HG03159 (cell line): ENCODE data around the gene NCAM2.
"Not testable (repeated sequence)": the region's sequence is repeated elsewhere in the genome, so short reads cannot be mapped to it uniquely, and the experiment has no call there.

ENCODE experiments used
- ATAC-seq: cut with Tn5 transposase; IDR thresholded peaks from one replicate; pipeline ENCODE4 v1.9.1; 2021; ENCODE audit warnings: mild to moderate bottlenecking, moderate library complexity; ENCODE audit not compliant: unreplicated experiment

Gene NCAM2

DNA sequence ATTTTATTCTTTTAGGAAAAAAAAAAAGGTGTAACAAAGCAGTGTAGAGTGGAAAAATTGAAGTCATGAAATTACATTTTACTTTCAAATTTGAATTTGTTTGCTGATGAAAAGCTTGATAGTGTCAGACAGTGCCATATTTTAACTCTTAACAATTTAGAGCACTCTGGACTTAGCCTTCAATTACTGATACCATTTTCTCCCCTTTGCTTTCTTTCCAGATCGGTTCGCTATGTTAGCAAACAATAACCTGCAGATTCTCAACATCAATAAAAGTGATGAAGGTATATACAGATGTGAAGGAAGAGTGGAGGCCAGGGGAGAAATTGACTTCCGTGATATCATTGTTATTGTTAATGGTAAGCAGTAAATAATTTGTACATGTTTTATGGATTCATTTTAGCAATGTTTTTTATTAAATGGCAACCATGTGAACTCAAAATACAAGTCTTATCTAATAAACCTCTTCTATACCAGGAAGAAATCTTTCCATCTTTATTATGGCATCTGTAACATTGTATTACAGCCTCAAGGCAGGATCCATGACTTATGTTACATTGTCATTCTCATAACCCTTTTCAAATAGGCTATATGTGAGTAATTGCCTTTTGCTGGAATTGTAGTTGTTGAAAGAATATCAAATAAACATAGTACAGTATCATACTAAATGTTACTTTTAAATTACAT is 293.8 kb downstream of the NCAM2 start:
- no peak for ATAC-seq

DNA sequence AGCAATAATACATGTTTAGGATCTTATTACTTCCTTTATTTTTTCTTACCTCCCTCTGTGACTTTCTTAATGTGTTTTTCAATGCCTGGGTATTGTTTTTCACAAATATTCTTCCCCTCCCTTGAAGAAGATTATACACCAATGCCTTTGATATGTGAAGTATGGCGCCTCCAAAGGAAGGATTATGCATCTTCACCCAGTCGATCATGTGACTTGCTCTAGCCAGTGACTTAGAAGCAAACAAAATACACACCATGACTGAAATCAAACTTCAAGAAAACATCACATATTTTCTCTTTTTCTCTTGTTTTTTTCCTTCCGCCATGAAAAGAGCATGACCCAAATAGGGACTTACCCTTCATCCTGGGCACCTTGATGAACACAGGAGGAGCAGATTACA is 297.1 kb downstream of the NCAM2 start:
- ATAC-seq, result no peak

DNA sequence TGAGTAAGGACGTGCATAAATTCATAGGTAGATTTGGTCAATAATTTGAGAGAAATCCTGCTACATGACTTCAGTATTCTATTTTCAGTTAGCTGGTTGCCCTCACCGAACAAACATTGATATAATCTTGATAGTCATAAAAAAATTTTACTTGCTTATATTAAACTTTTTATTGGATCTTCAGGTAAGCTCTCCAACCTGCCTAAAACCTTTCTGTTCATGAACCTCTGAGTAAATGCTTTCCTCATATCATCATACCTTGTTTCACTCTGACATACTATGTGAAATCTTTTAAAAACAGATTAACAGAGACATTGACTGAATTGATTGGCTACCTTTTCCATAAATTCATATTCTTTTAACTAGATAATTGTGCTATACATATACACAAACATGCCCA is 299.0 kb downstream of the NCAM2 start:
- no peak for ATAC-seq

DNA sequence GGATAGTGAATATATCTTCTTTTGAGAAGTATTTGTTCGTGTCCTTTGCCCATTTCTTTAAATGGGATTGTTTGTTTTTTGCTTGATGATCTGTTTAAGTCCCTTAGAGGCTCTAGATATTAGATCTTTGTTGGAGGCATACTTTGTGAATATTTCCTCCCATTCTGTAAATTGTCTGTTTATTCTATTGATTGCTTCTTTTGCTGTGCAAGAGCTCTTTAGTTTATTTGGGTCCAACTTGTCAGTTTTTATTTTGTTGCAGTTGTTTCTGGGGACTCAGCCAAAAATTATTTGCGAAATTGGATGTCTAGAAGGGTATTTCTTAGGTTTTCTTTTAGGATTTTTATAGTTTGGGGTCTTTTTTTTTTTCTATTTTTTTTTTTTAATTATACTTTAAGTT is 302.8 kb downstream of the NCAM2 start:
- no peak for ATAC-seq

DNA sequence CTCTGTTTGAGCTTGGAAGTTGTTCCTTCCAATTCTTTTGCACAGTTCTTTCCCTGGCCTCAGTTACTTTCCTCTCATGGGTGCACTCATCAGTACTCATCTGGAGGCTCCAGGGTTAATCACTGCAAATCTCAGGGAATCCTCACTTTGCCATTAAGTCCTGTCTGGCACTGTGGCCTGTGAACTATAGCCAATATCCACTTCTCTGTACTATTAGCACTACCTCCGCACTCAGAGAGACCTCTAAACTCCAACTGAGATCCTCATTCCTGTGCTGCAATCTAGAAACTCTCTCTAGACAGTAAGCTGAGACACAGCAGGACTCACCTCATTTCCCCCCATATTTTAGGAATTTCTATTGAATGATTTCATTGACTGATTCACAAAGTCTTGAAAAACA is 311.3 kb downstream of the NCAM2 start:
- no peak for ATAC-seq

DNA sequence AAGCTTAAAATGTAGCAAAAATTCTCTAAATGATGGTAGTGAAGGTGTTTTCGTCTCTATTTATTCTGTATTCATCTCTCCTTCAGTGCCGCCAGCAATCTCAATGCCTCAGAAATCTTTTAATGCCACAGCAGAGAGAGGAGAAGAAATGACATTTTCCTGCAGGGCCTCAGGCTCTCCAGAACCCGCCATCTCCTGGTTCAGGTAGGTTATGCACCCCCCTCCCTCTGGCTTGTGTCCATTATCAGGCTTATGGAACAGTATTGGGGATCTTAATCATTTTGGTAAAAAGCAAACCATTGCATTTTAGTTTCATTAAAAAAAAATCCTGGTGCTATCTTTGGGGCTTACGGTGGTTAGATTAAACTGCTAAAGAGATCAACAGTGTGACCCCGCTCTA is 326.1 kb downstream of the NCAM2 start:
- no peak for ATAC-seq

DNA sequence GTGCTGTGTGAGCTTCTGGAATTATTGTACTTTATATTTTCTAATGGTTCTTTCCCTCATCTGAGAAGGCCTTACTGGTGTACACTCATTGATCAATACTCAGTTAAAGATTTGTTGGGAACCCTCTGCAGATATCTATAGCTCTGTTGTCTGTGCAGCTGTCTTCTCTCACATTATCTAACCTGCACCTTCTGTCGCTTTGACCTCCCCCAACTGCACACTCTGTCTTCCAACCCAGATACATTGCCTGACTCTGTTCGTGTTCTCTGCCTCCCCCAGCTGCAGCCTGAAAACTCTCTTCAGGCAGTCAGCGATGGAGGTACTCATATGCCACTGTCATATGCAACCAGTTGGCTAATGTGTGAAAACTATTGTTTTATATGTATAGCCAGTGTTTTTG is 334.3 kb downstream of the NCAM2 start:
- no peak for ATAC-seq

DNA sequence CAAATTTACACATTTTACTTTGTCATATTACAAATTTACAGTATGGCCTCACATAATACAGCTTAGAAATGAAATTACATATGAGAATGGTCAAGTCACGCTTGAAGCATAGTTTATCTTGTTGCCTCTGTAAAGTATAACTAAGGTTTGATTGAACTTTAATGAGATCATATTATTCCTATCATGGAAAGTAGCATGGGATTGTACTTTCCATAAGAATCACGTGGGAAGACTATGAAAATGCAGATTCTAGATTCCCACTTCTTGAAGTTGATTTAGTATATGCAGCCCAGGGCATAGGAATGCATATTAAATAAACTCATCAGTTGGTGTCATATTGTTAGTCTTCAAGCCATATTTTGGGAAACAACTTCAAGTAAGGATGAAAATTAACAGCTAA is 342.8 kb downstream of the NCAM2 start:
- ATAC-seq, result no peak

DNA sequence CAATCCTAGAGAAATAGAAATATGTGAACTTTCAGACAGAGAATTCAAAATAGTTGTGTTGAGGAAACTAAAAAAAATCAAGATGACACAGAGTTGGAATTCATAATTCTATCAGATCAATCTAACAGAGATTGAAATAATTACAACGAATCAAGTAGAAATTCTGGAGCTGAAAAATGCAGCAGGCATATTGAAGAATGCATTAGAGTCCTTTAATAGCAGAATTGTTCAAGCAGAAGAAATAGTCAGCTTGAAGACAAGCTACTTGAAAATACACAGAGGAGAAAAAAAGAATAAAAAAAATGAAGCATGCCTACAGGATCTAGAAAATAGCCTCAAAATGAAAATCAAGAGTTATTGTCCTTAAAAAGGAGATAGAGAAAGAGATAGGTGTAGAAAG is 347.1 kb downstream of the NCAM2 start:
- ATAC-seq, result no peak

DNA sequence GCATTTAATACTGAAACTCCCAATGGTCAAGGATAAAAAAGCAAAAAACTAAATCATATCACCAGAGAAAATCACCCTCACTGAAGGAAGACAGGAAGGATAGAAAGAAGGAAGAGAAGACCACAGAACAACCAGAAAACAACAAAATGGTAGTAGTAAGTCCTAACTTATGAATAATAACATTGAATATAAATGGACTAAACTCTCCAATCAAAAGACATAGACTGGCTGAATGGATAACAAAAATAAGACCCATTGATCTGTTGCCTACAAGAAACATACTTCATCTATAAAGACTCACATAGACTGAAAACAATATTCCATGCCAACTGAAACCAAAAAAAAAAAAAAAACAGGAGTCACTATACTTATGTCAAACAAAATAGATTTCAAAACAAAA is 347.7 kb downstream of the NCAM2 start:
- ATAC-seq, result no peak

DNA sequence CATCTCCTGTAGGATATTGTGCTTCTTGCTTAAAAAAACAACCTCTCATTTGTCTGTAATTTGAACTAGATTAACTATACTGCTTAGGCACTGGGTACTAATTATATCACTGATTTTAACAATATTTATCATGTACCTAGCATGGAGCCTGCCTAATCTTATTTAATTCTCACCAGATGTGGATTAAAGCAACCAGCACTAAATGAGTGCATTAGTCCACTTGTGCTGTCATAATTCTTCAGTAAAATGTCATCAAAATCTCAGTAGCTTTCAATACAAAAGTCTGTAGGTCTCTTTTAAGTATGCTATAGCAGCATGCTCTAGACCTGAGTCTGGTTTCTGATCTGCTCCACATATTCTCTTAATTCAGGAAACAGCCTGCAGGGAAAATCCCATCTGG is 368.1 kb downstream of the NCAM2 start:
- no peak for ATAC-seq

DNA sequence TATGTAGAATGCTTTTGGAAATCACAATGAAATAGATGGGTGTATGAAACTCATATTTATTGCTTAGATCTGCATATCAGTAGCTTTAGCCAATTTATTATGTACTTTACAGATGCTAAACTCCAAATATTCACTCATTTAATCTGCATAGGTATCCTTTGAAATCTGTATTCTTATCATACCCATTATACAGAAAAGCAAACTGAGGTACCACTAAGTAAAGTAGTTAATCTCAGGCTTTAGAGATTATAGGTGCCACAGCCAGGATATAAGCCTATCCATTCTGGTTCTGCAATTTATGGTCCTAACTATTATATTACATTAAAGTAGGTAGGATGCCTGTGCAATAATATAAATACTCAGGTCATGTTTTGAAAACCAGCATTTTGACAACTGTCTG is 369.4 kb downstream of the NCAM2 start:
- no peak for ATAC-seq

DNA sequence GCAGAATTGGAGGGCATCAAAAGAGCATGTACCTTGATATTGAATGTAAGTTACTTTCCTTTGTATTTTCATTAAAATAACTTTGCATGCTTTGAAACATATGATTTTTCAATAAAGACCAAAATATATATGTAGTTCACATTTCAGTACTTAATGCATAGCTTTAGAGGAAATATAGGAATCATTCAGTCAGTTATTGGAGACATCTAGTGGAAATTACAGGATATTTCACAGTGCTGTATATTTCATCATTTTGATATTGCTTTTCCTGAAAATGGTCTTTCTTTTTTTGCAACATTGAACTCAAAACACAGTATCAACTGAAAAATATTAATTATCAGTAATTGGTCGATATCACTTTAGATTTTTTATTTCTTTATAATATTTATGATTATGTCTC is 375.8 kb downstream of the NCAM2 start:
- no peak for ATAC-seq

DNA sequence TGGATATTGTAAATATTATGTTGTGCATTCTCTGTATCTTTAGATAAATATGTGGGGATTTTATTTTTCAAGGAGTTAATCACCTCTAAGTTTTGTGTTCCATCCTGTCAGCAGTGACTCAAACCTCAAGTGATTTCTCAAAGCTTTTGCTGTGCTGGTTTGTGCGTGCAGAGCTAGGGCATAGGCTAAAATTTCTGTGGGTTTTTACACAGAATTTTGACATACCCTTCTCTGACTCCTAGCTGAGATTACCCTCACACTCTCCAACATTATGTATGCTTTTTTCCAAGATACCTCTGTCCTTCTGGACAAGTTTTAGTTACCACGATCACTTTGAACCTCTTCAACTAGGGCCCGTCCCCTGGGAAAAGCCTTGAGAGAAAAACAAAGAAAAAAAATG is 384.9 kb downstream of the NCAM2 start:
- ATAC-seq, result no peak

DNA sequence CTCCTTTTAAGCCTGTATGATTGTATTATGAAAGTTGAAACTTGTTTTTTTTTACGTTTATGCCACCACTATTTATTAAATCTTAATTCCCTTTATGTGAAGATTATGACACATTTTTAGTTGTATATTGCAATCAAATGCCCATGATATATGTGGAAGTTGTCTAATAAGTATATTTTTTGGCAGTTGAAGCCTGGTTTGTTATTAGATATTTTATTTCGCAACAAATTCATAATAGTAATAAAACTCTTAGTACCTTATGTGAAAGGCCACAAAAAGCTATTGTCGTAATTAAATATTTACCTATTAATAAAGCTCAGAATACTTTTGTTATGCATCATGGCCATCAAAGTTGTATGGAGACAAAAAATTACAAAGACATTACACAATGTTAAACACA is 386.8 kb downstream of the NCAM2 start:
- no peak for ATAC-seq

DNA sequence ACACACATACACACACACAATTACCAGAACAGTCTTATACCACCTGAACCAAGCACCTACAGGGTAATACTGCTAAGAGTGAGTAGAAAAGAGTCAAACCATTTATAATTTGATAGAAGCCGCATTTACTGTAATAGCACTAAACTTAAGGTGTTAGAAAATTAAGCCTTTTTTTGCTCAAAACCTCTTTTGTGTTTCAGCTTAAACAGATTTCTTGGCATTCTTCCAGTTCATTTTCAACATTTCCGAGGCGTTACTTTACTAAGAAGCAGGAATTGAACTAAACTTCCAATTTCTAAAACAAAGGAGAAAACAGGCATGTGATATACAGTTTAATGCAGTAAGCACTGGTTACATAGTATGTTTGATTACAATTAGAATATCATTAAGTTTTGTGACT is 387.2 kb downstream of the NCAM2 start:
- no peak for ATAC-seq

DNA sequence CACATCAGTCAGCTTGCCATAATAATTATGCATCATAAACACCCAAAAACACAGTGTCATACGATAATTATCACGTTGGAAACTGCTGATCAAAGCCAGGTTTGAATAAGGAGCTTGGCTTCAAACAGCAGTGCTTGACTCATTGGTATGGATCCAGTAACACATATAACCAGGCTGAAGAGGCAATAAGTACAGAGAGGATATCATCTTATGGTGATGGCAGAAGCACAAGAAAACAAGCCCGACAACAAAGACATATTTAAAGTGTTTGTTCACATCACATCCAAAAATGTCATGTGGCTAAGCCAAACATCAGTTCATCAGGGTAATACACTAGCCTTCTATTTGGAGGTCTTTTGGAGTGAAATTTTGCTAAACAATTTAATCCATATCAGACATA is 389.7 kb downstream of the NCAM2 start:
- ATAC-seq, result no peak

DNA sequence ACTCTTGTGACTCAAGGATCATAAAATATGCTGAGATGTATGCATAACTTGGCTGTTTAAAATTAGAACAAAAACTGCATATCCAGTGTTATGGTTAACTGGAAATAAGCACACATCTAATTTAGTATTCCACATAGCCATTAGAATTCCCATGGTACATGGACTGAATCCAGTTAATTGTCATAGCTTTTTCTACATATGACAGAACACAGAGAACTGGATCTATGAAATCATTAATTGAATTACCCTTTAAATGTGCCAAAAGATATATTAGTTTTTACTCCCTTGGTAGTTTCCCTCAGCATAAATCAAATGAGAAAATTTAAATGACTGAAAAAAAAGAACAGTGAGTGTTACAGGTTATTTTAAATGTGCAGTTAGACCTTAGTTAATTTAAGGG is 395.9 kb downstream of the NCAM2 start:
- no peak for ATAC-seq

DNA sequence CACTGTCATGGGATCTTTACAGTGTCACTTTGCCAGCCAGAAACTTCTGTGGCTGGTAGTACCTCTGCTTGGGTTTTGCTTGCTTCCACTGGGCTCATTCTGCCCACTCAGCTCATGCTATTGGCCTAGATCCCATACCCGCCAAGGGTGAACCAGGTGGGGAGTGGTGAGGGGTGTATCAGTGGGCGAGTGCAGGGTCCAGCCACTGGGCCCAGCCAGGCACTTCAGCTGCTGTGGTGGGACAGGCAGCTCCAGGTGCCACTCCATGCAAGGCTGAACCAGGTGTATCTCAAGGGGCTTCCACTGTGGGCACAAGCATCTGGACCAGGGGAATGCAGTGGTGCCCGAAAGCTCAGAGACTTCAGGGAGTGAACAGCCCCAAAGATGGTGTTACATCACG is 398.2 kb downstream of the NCAM2 start:
- ATAC-seq, result no peak

DNA sequence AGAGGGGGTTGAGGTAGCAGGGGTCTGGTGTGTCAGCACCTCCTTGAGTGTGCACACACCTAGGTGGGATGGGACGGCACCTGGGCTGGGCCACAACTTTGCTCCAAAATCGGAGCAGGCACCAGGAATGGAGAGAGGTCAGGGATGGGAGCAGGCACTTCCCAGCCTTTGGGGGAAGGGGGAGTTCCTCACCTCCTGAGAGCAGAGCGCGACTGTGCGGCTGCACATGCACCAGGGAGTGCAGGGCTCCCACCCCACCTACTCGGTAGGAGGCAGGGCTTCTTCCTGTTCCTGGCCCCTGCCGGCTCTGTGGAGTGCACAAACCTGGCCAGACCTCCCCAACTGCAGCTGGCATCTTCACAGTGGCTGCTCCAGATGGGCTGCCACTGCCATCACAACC is 399.3 kb downstream of the NCAM2 start:
- no peak for ATAC-seq

DNA sequence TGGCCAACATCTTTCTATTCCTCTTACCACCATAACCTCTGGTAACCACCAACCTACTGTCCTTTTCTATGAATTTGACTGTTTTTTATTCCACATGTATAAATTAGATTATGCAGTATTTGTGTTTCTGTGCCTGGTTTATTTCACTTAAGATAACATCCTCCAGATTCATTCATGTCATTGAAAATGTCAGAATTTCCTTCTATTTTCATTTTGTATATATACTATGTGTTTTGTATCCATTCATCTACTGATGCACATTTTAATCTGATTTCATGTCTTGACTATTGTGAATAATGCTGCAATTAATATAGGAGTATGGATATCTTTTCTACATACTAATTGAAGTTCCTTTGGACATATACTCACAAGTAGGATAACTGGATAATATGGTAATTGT is 403.2 kb downstream of the NCAM2 start:
- ATAC-seq, result no peak

DNA sequence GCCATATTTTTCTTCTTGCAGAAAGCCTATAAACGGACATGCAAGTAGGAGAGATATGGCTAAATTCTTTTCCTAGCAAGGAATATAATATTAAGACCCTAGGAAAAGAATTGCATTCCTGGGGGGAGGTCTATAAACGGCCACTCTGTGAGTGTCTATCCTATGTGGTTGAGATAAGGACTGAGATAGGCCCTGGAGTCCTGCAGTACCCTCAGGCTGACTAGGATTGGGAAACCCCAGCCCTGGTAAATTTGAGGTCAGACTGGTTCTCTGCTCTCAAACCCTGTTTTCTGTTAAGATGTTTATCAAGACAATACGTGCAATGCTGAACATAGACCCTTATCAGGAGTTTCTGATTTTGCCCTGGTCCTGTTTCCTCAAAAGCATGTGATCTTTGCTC is 404.0 kb downstream of the NCAM2 start:
- ATAC-seq, result not testable (repeated sequence)

DNA sequence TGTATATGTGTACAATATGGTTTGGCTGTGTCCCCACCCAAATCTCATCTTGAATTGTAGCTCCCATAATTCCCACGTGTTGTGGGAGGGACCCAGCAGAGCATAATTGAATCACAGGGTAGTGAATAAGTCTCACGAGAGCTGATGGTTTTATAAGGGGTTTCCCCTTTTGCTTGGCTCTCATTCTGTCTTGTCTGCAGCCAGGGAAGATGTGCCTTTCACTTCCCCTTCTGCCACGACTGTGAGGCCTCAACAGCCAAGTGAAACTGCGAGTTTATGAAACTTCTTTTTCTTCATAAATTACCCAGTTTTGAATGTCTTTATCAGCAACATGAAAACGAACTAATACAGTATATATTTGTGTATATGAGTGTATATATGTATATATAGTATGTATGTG is 406.1 kb downstream of the NCAM2 start:
- peak; percentile 76 for ATAC-seq

DNA sequence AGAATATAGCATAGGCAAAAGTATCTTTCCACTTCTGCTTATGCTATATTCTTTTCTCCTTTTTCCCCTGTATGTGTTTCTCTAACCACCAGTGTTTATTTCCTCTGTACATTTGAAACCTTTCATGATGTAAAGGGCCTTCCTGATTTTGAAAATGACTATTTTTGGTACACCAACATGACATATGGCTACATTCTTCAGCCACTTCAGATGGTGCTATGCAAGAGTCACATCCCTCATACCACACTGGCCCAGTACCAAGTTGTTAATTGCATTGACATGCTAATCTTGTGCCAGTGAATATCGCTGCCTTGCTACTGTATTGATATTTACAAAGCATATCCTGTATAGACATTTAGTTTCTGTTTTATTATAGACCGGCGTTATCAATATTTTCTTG is 408.7 kb downstream of the NCAM2 start:
- ATAC-seq, result no peak
